H1 (cell line): ENCODE results near the gene ARL10. TPM values are rescaled to one million over a fixed set of nuclear protein-coding genes. Genes with fewer than 3 reads are reported as not detected.
A peak's percentile ranks its signal among the peaks of the same experiment; 100 is the strongest.

Experiments used
- CTCF ChIA-PET: fragments of 300-600 bp; sonication (Branson Sonifier 250); formaldehyde crosslinking; loops from one replicate; lab custom pipeline; 2021; ENCODE audit not compliant: partially characterized antibody; lab: Charles Lee
- POLR2A ChIA-PET: fragments of 300-600 bp; sonication (Branson Sonifier 250); formaldehyde crosslinking; loops from one replicate; lab custom pipeline; 2021; ENCODE audit warnings: inconsistent platforms; ENCODE audit not compliant: partially characterized antibody; lab: Charles Lee
- DNase-seq, 2 experiments: peaks; one replicate each; pipeline versions ENCODE4 v3.0.0 to v3.0.0-alpha.2; 2010 to 2022; ENCODE audit warnings: low spot score in 2 of 2, low read depth in 1 of 2, mixed read lengths in 1 of 2
- FAIRE-seq: peaks from 2 replicates; lab custom pipeline; 2011; peaks lifted over from hg19 to GRCh38; lab: Jason Lieb, UNC
- H2AFZ ChIP-seq: 2 replicates; pipeline ENCODE4 v1.8.1; 2012; ENCODE audit warnings: low read length, inconsistent platforms
- H2AK5ac ChIP-seq: 2 replicates; pipeline ENCODE4 v1.6.1; 2013; ENCODE audit warnings: low read depth, low read length
- H2BK120ac ChIP-seq: replicated peaks from 2 replicates; pipeline ENCODE3; 2013; ENCODE audit warnings: low read depth, low read length, inconsistent platforms
- H2BK12ac ChIP-seq: 2 replicates; pipeline ENCODE4 v1.6.1; 2013; ENCODE audit warnings: low read depth, low read length
- H2BK15ac ChIP-seq: 2 replicates; pipeline ENCODE4 v1.6.1; 2013; ENCODE audit warnings: low read length
- H2BK20ac ChIP-seq: 2 replicates; pipeline ENCODE4 v1.6.1; 2013; ENCODE audit warnings: low read length
- H2BK5ac ChIP-seq: 2 replicates; pipeline ENCODE4 v1.6.1; 2013; ENCODE audit warnings: low read depth, low read length
- H3K14ac ChIP-seq: 2 replicates; pipeline ENCODE4 v1.6.1; 2013; ENCODE audit warnings: inconsistent platforms; ENCODE audit not compliant: insufficient read length
- H3K18ac ChIP-seq: 2 replicates; pipeline ENCODE4 v1.6.1; 2013; ENCODE audit warnings: low read length; ENCODE audit errors: extremely low read depth
- H3K23ac ChIP-seq: 2 replicates; pipeline ENCODE4 v1.6.1; 2013; ENCODE audit warnings: inconsistent platforms; ENCODE audit not compliant: insufficient read length
- H3K23me2 ChIP-seq: 2 replicates; pipeline ENCODE4 v1.6.1; 2013; ENCODE audit warnings: low read depth, low read length
- H3K27ac ChIP-seq: 2 replicates; pipeline ENCODE4 v1.6.1; 2011; ENCODE audit warnings: low read depth, low read length, inconsistent platforms
- H3K27me3 ChIP-seq, 4 experiments: replicated peaks in 1 of 4; 1 replicate in 1 of 4; 2 replicates in 3 of 4; pipeline versions ENCODE4 v1.6.1 to v1.8.1; 2011 to 2013; ENCODE audit warnings: low read length in 3 of 4, mild to moderate bottlenecking in 3 of 4, inconsistent platforms in 2 of 4, mixed read lengths in 2 of 4, moderate library complexity in 1 of 4; ENCODE audit not compliant: control insufficient read depth in 3 of 4, insufficient read depth in 3 of 4; ENCODE audit errors: extremely low read depth in 1 of 4
- H3K36me3 ChIP-seq, 4 experiments: 2 replicates each; pipeline versions ENCODE4 v1.6.1 to v1.8.1; 2011 to 2013; ENCODE audit warnings: mild to moderate bottlenecking in 4 of 4, low read length in 3 of 4, moderate library complexity in 2 of 4, control low read depth in 1 of 4, inconsistent platforms in 1 of 4; ENCODE audit not compliant: insufficient read depth in 4 of 4, control insufficient read depth in 2 of 4
- H3K4ac ChIP-seq: replicated peaks from 2 replicates; pipeline ENCODE3; 2013; ENCODE audit warnings: low read length, low read depth, mixed read lengths, inconsistent platforms; ENCODE audit not compliant: insufficient read length
- H3K4me1 ChIP-seq, 4 experiments: replicated peaks in 1 of 4; 1 replicate in 1 of 4; 2 replicates in 3 of 4; pipeline versions ENCODE4 v1.6.1 to v1.8.1; 2011 to 2013; ENCODE audit warnings: low read length in 3 of 4, inconsistent platforms in 2 of 4, mixed read lengths in 1 of 4; ENCODE audit not compliant: insufficient read depth in 4 of 4, control insufficient read depth in 3 of 4
- H3K4me2 ChIP-seq, 2 experiments: 2 replicates each; pipeline versions ENCODE4 v1.6.1 to v1.8.1; 2011 to 2013; ENCODE audit warnings: low read depth in 2 of 2, low read length in 2 of 2, control low read depth in 1 of 2, inconsistent platforms in 1 of 2, mild to moderate bottlenecking in 1 of 2; ENCODE audit not compliant: insufficient read depth in 1 of 2
- H3K4me3 ChIP-seq, 4 experiments: fragments of 200-600, 300-600 bp in 1 of 4; sonication (generic), shearing (Covaris generic), sonication (Bioruptor Twin) in 1 of 4; 2 replicates each; pipeline versions ENCODE4 v1.5.1 to v1.8.1; 2011 to 2016; ENCODE audit warnings: low read length in 4 of 4, low read depth in 3 of 4, control low read depth in 2 of 4, inconsistent platforms in 2 of 4, mild to moderate bottlenecking in 2 of 4, mixed read lengths in 1 of 4, moderate library complexity in 1 of 4; ENCODE audit not compliant: insufficient read depth in 2 of 4; ENCODE audit errors: extremely low read depth in 1 of 4
- H3K56ac ChIP-seq: replicated peaks from 2 replicates; pipeline ENCODE3; 2013; ENCODE audit warnings: low read depth, mild to moderate bottlenecking, mixed read lengths, low read length, inconsistent platforms; ENCODE audit not compliant: insufficient read length
- H3K79me1 ChIP-seq: 2 replicates; pipeline ENCODE4 v1.6.1; 2013; ENCODE audit warnings: low read depth, low read length, control low read depth
- H3K79me2 ChIP-seq, 2 experiments: 2 replicates each; pipeline versions ENCODE4 v1.6.1 to v1.8.1; 2012 to 2013; ENCODE audit warnings: low read length in 2 of 2, mild to moderate bottlenecking in 2 of 2, inconsistent platforms in 1 of 2; ENCODE audit not compliant: insufficient read depth in 2 of 2, control insufficient read depth in 1 of 2
- H3K9ac ChIP-seq, 4 experiments: replicated peaks in 1 of 4; 1 replicate in 1 of 4; 2 replicates in 3 of 4; pipeline versions ENCODE4 v1.6.1 to v1.8.1; 2011 to 2013; ENCODE audit warnings: low read depth in 3 of 4, low read length in 3 of 4, control low read depth in 2 of 4, mild to moderate bottlenecking in 2 of 4, moderate library complexity in 2 of 4, inconsistent platforms in 1 of 4; ENCODE audit errors: extremely low read depth in 1 of 4
- H3K9me3 ChIP-seq, 2 experiments: 2 replicates each; pipeline versions ENCODE4 v1.6.1 to v1.8.1; 2012 to 2013; ENCODE audit warnings: mild to moderate bottlenecking in 2 of 2, moderate library complexity in 2 of 2, control low read depth in 1 of 2, inconsistent platforms in 1 of 2, low read depth in 1 of 2, low read length in 1 of 2, mixed read lengths in 1 of 2; ENCODE audit not compliant: insufficient read depth in 2 of 2
- H4K20me1 ChIP-seq, 2 experiments: replicated peaks in 1 of 2; 2 replicates each; pipeline versions ENCODE3 to v1.8.1; 2011 to 2013; ENCODE audit warnings: inconsistent platforms in 2 of 2, low read length in 2 of 2, mild to moderate bottlenecking in 1 of 2; ENCODE audit not compliant: insufficient read depth in 2 of 2, control insufficient read depth in 1 of 2
- H4K5ac ChIP-seq: 2 replicates; pipeline ENCODE4 v1.6.1; 2013; ENCODE audit warnings: low read length, low read depth, mixed read lengths, inconsistent platforms; ENCODE audit not compliant: insufficient read length
- H4K8ac ChIP-seq: 2 replicates; pipeline ENCODE4 v1.8.0; 2013; ENCODE audit warnings: mild to moderate bottlenecking, moderate library complexity, low read length, inconsistent platforms; ENCODE audit not compliant: insufficient read depth; ENCODE audit errors: extremely low read depth
- H4K91ac ChIP-seq: replicated peaks from 2 replicates; pipeline ENCODE3; 2013; ENCODE audit warnings: low read length, mixed read lengths, inconsistent platforms; ENCODE audit not compliant: insufficient read length
- CTBP2 ChIP-seq: IDR thresholded peaks from 2 replicates; pipeline ENCODE4 v1.7.0; 2011; ENCODE audit warnings: borderline replicate concordance, mild to moderate bottlenecking, moderate library complexity, mixed read lengths, low read length; ENCODE audit not compliant: insufficient read depth, insufficient read length
- EZH2 ChIP-seq: fragments of 200-600 bp; sonication (generic); IDR thresholded peaks from 2 replicates; pipeline ENCODE4 v1.7.1; 2012; ENCODE audit warnings: low read depth, mild to moderate bottlenecking, moderate library complexity, low read length, inconsistent platforms; ENCODE audit not compliant: severe bottlenecking
- GTF2F1 ChIP-seq: IDR thresholded peaks from 2 replicates; pipeline ENCODE4 v1.6.1; 2012; ENCODE audit warnings: low read depth, low read length, improper control_type of control experiment, borderline replicate concordance
- JUN ChIP-seq: IDR thresholded peaks from 2 replicates; pipeline ENCODE4 v1.6.1; 2011; ENCODE audit warnings: low read depth, mild to moderate bottlenecking, improper control_type of control experiment, low read length
- NRF1 ChIP-seq: IDR thresholded peaks from 2 replicates; pipeline ENCODE4 v1.6.1; 2011; ENCODE audit warnings: mild to moderate bottlenecking, low read depth, low read length, improper control_type of control experiment
- POLR2AphosphoS5 ChIP-seq: IDR thresholded peaks from 2 replicates; pipeline ENCODE4 v1.6.1; 2011; ENCODE audit warnings: low read depth, low read length
- RBBP5 ChIP-seq: IDR thresholded peaks from 2 replicates; pipeline ENCODE4 v1.7.1; 2012; ENCODE audit warnings: low read depth, mild to moderate bottlenecking, inconsistent platforms, low read length, moderate library complexity, borderline replicate concordance
- RNF2 ChIP-seq: fragments of 200-900, 300-1000 bp; sonication (generic); IDR thresholded peaks from 2 replicates; pipeline ENCODE4 v1.7.1; 2016; ENCODE audit warnings: borderline replicate concordance, low read depth, mild to moderate bottlenecking, antibody characterized with exemption, low read length; ENCODE audit not compliant: poor library complexity, severe bottlenecking; ENCODE audit errors: missing control alignments
- SP4 ChIP-seq: IDR thresholded peaks from 2 replicates; pipeline ENCODE4 v1.6.1; 2012; ENCODE audit warnings: low read length, inconsistent platforms
- SUZ12 ChIP-seq: fragments of 200-600 bp; sonication (generic); IDR thresholded peaks from 2 replicates; pipeline ENCODE4 v1.6.1; 2012; ENCODE audit warnings: mild to moderate bottlenecking, inconsistent platforms, low read length, moderate library complexity, mixed read lengths
- TAF1 ChIP-seq: IDR thresholded peaks from 2 replicates; pipeline ENCODE4 v1.6.1; 2011; ENCODE audit warnings: mild to moderate bottlenecking, low read depth, low read length
- WGBS, 2 experiments: shearing (Covaris generic) in 1 of 2; methylation state at CpG; one replicate each; pipeline versions ENCODE4 v1.1.6 to v1.1.7; 2013 to 2015; ENCODE audit warnings: low lambda C conversion rate in 2 of 2, mixed read lengths in 2 of 2, inconsistent platforms in 1 of 2, low coverage in 1 of 2, missing lambda C conversion rate in 1 of 2; ENCODE audit not compliant: insufficient replicate concordance in 2 of 2, insufficient coverage in 1 of 2, insufficient read length in 1 of 2; ENCODE audit errors: extremely low coverage in 1 of 2, missing lambda C conversion rate in 1 of 2; 5-methylcytosine and 5-hydroxymethylcytosine counted together
- polyA plus RNA-seq, 7 experiments: library from polyadenylated mRNA; depleted of rRNA in 3 of 7; stranded (reverse) in 5 of 7; unstranded in 2 of 7; fragments of >200 nt in 5 of 7; fragments of 200-250 nt in 2 of 7; gene quantifications; 1 replicate in 5 of 7; 2 replicates in 1 of 7; 4 replicates in 1 of 7; pipeline versions ENCODE4 v1.2.1 to v1.2.3, GENCODE V29; 2011 to 2013; ENCODE audit warnings: missing spikeins in 2 of 7, mixed read lengths in 2 of 7
- total RNA-seq: library from RNA; stranded (reverse); fragmentation: NEBNext Ultra II Directional; extraction: Animal tissue kit (Norgen Biotek cat#: 25700); gene quantifications from 2 replicates; pipeline ENCODE4 v1.2.1, GENCODE V29; 2021

Gene ARL10
- total and polyA plus RNA-seq, 2 of the 8 experiments (the other 6 are each of a cell fraction or from before 2014, with no cell fraction given) = 3.1 to 7.4 TPM

DNA sequence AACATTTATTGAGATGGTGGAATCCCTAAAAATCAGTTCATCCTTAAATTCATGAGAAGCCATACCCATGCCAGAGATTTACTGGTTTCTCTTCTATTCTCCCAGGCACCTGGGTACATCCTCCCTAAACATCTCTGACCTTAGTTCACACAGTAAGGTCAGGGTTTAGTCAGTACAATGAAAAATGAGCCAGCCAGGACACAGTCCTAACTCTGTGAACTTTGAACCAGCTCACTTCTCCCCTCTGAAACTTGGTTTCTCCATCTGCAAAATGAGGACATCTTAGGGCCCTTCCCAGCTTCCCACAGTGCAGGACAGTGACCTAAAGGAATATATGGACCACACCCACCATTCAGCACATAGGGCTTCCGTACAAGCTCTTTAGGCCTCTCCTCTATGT, 21.2 kb downstream of the ARL10 start:
- H3K4me2 ChIP-seq = peak overlapping the region in 1 of 2 experiments; percentile 91; a peak in 1 of 4 replicates
- H3K23ac ChIP-seq = no peak overlapping the region
- CTCF ChIA-PET = interaction anchor here (1.2 kb wide), 1 partner anchor 20 kb away, joined by 4 read pairs; no protein-coding TSS in a partner anchor
- H3K36me3 ChIP-seq = peaks cover 23 to 49% (median 31%) of the 10 kb centered on the region in 4 experiments
- H2AK5ac ChIP-seq = no peak overlapping the region
- POLR2A ChIA-PET = interaction anchor here (1.2 to 10.2 kb wide), 7 partner anchors 14 to 156 kb away, joined by 3 to 93 read pairs (median 11); partner anchors contain the start of genes ARL10, FAF2, KIAA1191 and RNF44
- whole genome bisulfite sequencing, 2 experiments = 92% methylated on average over 1 of the region's 1 CpG; no CpG with 5 or more reads in 1 of the 2 experiments
- no peak overlapping the region for H3K56ac ChIP-seq
- H4K91ac ChIP-seq = no peak overlapping the region
- peaks cover 6 to 8% of the 10 kb centered on the region in 2 experiments for H4K20me1 ChIP-seq
- no peaks in the 10 kb centered on the region for H3K27me3 ChIP-seq
- H3K4me3 ChIP-seq = no peak overlapping the region; a peak in 1 of 8 replicates
- H3K4me1 ChIP-seq = peaks cover 0 to 5% (median 1%) of the 10 kb centered on the region in 4 experiments; a peak in 2 of 7 replicates
- H3K9ac ChIP-seq = no peak overlapping the region
- no peak overlapping the region for H3K18ac ChIP-seq
- DNase-seq = no peak
- H3K27ac ChIP-seq = no peak overlapping the region
- H2BK120ac ChIP-seq = no peak overlapping the region
- no peak overlapping the region for H2AFZ ChIP-seq
- FAIRE-seq = no peak
- no peak overlapping the region for H2BK5ac ChIP-seq
- H3K79me2 ChIP-seq = peaks cover 0 to 29% of the 10 kb centered on the region in 2 experiments
- no peak overlapping the region for H2BK20ac ChIP-seq
- no peak overlapping the region; the same call in 1 of the 2 replicates for H2BK12ac ChIP-seq
- H4K8ac ChIP-seq = no peak overlapping the region
- no peak overlapping the region for H3K14ac ChIP-seq
- no peak overlapping the region for H3K4ac ChIP-seq
- peaks cover 7% of the 10 kb centered on the region; the same call in 1 of the 2 replicates for H3K79me1 ChIP-seq
- H3K23me2 ChIP-seq = peaks cover 9% of the 10 kb centered on the region; the same call in 1 of the 2 replicates
- H3K9me3 ChIP-seq = no peaks in the 10 kb centered on the region
- TF ChIP-seq POLR2AphosphoS5 (no peak), GTF2F1 (no peak), RNF2 (no peak), JUN (no peak), TAF1 (no peak), SUZ12 (no peak), NRF1 (no peak), CTBP2 (no peak), SP4 (no peak), RBBP5 (no peak), EZH2 (no peak)
- no peak overlapping the region for H4K5ac ChIP-seq
- H2BK15ac ChIP-seq = no peak overlapping the region
